Measurements from ENCODE around the gene ATF3. TPM values are rescaled to one million over a fixed set of nuclear protein-coding genes. Genes with fewer than 3 reads are reported as not detected.

The ATF3 gene
- total RNA-seq, 4 donors from 2014 or later: 2.1 to 6.5 (median 3.0) TPM

- Histone ChIP-seq H3K27ac (no peak overlapping the region), H3K4me1 (peaks cover 0 to 4% (median 0%) of the 10 kb centered on the region in 3 donors), H3K9me3 (no peaks in the 10 kb centered on the region), H3K4me3 (no peak overlapping the region), H3K36me3 (no peaks in the 10 kb centered on the region), H3K27me3 (peaks cover 0 to 43% (median 0%) of the 10 kb centered on the region in 4 donors)
- no peak for TF ChIP-seq CTCF (IDR thresholded peaks at IDR 0.05)
- TF ChIP-seq POLR2A (IDR thresholded peaks at IDR 0.05): no peak
- DNase-seq: no peak
- WGBS, 2 donors: 80 to 84% methylated on average over 5 to 6 of the region's 6 CpGs
- intact Hi-C loops (cut with DNase I): no loop called here
Observed at GRCh38 chr1:212585210-212585609, 23.4 kb upstream of the ATF3 start.

- H3K27ac ChIP-seq: no peak overlapping the region
- TF ChIP-seq POLR2A (IDR thresholded peaks at IDR 0.05) (no peak), CTCF (IDR thresholded peaks at IDR 0.05) (no peak)
- no peak for DNase-seq
- H3K27me3 ChIP-seq: peaks cover 0 to 55% (median 0%) of the 10 kb centered on the region in 4 donors
- no peaks in the 10 kb centered on the region for H3K36me3 ChIP-seq
- peaks cover 0 to 4% (median 0%) of the 10 kb centered on the region in 3 donors for H3K4me1 ChIP-seq
- no peak overlapping the region for H3K4me3 ChIP-seq
- whole genome bisulfite sequencing, 2 donors: 84 to 90% methylated on average over 5 to 7 of the region's 7 CpGs
- no peaks in the 10 kb centered on the region for H3K9me3 ChIP-seq
- intact Hi-C loops (cut with DNase I): no loop called here
Observed at GRCh38 chr1:212586206-212587015, 22.1 kb upstream of the ATF3 start.

- 81 to 84% methylated on average over 11 of the region's 11 CpGs for WGBS, 2 donors
Observed at GRCh38 chr1:212587016-212587887, 21.3 kb upstream of the ATF3 start.

GRCh38 chr1:212587888-212588510 lies 20.6 kb upstream of the ATF3 start:
- H3K4me1 ChIP-seq: peaks cover 0 to 4% (median 0%) of the 10 kb centered on the region in 3 donors
- H3K4me3 ChIP-seq: no peak overlapping the region
- DNase-seq: no peak
- 42 to 50% methylated on average over 12 to 13 of the region's 13 CpGs for WGBS, 2 donors
- H3K27me3 ChIP-seq: peaks cover 0 to 62% (median 0%) of the 10 kb centered on the region in 4 donors
- peak in 2 of 6 experiments; percentile 8 to 13 for TF ChIP-seq CTCF (IDR thresholded peaks at IDR 0.05)
- TF ChIP-seq POLR2A (IDR thresholded peaks at IDR 0.05): no peak
- intact Hi-C loops (cut with DNase I): no loop called here
- no peak overlapping the region for H3K27ac ChIP-seq
- no peaks in the 10 kb centered on the region for H3K36me3 ChIP-seq
- no peaks in the 10 kb centered on the region for H3K9me3 ChIP-seq

More at GRCh38 chr1:212587016-212587887, 21.3 kb upstream of the ATF3 start:
- H3K9me3 ChIP-seq: no peaks in the 10 kb centered on the region
- no peak overlapping the region for H3K4me3 ChIP-seq
- H3K36me3 ChIP-seq: no peaks in the 10 kb centered on the region
- DNase-seq: no peak
- intact Hi-C loops (cut with DNase I): no loop called here
- H3K27me3 ChIP-seq: peaks cover 0 to 62% (median 0%) of the 10 kb centered on the region in 4 donors
- peaks cover 0 to 4% (median 0%) of the 10 kb centered on the region in 3 donors for H3K4me1 ChIP-seq
- TF ChIP-seq CTCF (IDR thresholded peaks at IDR 0.05) (no peak), POLR2A (IDR thresholded peaks at IDR 0.05) (no peak)
- no peak overlapping the region for H3K27ac ChIP-seq

All from esophagus squamous epithelium (tissue), 5 donors.